Measurements from ENCODE around the gene IGLL5. TPM values are rescaled to one million over a fixed set of nuclear protein-coding genes. Genes with fewer than 3 reads are reported as not detected.

Gene IGLL5
- polyA plus RNA-seq, 1 of the 3 experiments (the other 2 are of a cell fraction) = not detected

GRCh38 chr22:22939588-22940368, 52.2 kb downstream of the IGLL5 start:
- H3K9me2 ChIP-seq = no peaks in the 10 kb centered on the region
- WGBS (ENCODE audit: low lambda C conversion rate) = 36% methylated on average over 11 of the region's 11 CpGs
- no peaks in the 10 kb centered on the region for H3K79me2 ChIP-seq (ENCODE audit: insufficient read depth)
- H3K36me3 ChIP-seq (replicated peaks in 1 of 2; ENCODE audit: control insufficient read depth in 1 of 2, insufficient read depth in 2 of 2, low read length in 1 of 2) = no peaks in the 10 kb centered on the region
- DNase-seq = no peak
- no peaks in the 10 kb centered on the region; the same call in 1 of the 2 replicates for H3K27me3 ChIP-seq (ENCODE audit: insufficient read depth)
- peaks cover 0 to 12% of the 10 kb centered on the region in 2 experiments; a peak in 1 of 4 replicates for H3K4me1 ChIP-seq (ENCODE audit: control insufficient read depth in 1 of 2, insufficient read depth in 2 of 2, low read depth in 1 of 2, low read length in 1 of 2)
- H3K4me3 ChIP-seq (ENCODE audit: low read depth in 2 of 2, low read length in 1 of 2) = no peak overlapping the region
- H3F3A ChIP-seq (replicated peaks; ENCODE audit: insufficient read depth) = no peaks in the 10 kb centered on the region
- no peak overlapping the region for H3K4me2 ChIP-seq
- no peak overlapping the region for H3K9ac ChIP-seq
- no peaks in the 10 kb centered on the region for H4K20me1 ChIP-seq (ENCODE audit: insufficient read depth)
- POLR2A ChIA-PET = no interaction called here
- TF ChIP-seq NRF1 (IDR thresholded peaks at IDR 0.05; ENCODE audit: low read depth, low read length) = no peak
- no peak for TF ChIP-seq USF1 (IDR thresholded peaks at IDR 0.05; ENCODE audit: borderline replicate concordance, low read depth)
- TF ChIP-seq JUND (IDR thresholded peaks at IDR 0.05) = no peak
- TF ChIP-seq ZBTB33 (IDR thresholded peaks at IDR 0.05; ENCODE audit: borderline replicate concordance, low read depth) = no peak
- no peak for TF ChIP-seq SIN3A (IDR thresholded peaks at IDR 0.05; ENCODE audit: borderline replicate concordance, low read depth, low read length)
- no peak for TF ChIP-seq RXRA (IDR thresholded peaks at IDR 0.05; ENCODE audit: borderline replicate concordance, low read depth)
- no peak for TF ChIP-seq NFIC (IDR thresholded peaks at IDR 0.05; ENCODE audit: borderline replicate concordance)
- no peak for TF ChIP-seq SMC3 (IDR thresholded peaks at IDR 0.05; ENCODE audit: low read depth, low read length)
- no peak for TF ChIP-seq FOSL2 (IDR thresholded peaks at IDR 0.05; ENCODE audit: borderline replicate concordance, low read depth)
- no peak for TF ChIP-seq EZH2phosphoT487 (IDR thresholded peaks at IDR 0.05; ENCODE audit: borderline replicate concordance, low read depth)
- no peak for TF ChIP-seq TCF12 (IDR thresholded peaks at IDR 0.05)
- TF ChIP-seq MEF2A (IDR thresholded peaks at IDR 0.05; ENCODE audit: borderline replicate concordance, low read depth) = no peak
- no peak for TF ChIP-seq TAF1 (IDR thresholded peaks at IDR 0.05; ENCODE audit: borderline replicate concordance, low read depth, low read length)
- no peak for TF ChIP-seq GATA2 (CRISPR knock-in tag; IDR thresholded peaks at IDR 0.05)
- TF ChIP-seq GABPA (IDR thresholded peaks at IDR 0.05; ENCODE audit: low read depth) = no peak
- no peak for TF ChIP-seq RCOR1 (IDR thresholded peaks at IDR 0.05; ENCODE audit: low read length)
- TF ChIP-seq FOXJ3 (CRISPR knock-in tag; IDR thresholded peaks at IDR 0.05) = no peak
- TF ChIP-seq MXI1 (IDR thresholded peaks at IDR 0.05; ENCODE audit: low read depth, low read length) = no peak
- TF ChIP-seq PBX3 (IDR thresholded peaks at IDR 0.05) = no peak
- H2AFZ ChIP-seq (ENCODE audit: low read depth) = no peak overlapping the region
- H3K27ac ChIP-seq (ENCODE audit: low read depth in 2 of 2, low read length in 1 of 2) = no peak overlapping the region
- CTCF ChIA-PET = interaction anchor here (1.0 to 9.7 kb wide), 4 partner anchors 16 to 238 kb away, joined by 3 to 127 read pairs (median 43); no protein-coding TSS in a partner anchor
- H3K9me3 ChIP-seq = no peaks in the 10 kb centered on the region

Data from SK-N-SH (cell line).